B cell (primary cell): ENCODE measurements around the gene INSIG2.

Experiments used
- EZH2 ChIP-seq: IDR thresholded peaks from 2 replicates; pipeline ENCODE4 v1.6.1; 2012; ENCODE audit warnings: borderline replicate concordance, low read depth, mild to moderate bottlenecking, moderate library complexity, low read length; ENCODE audit not compliant: insufficient read depth, poor library complexity, severe bottlenecking
- TF ChIP-seq, protein P1 (sequence below): fragments of 200-600 bp; IDR thresholded peaks from one replicate; pipeline ENCODE4 v1.8.0; 2022; ENCODE audit warnings: antibody characterized with exemption, mild to moderate bottlenecking

DNA sequence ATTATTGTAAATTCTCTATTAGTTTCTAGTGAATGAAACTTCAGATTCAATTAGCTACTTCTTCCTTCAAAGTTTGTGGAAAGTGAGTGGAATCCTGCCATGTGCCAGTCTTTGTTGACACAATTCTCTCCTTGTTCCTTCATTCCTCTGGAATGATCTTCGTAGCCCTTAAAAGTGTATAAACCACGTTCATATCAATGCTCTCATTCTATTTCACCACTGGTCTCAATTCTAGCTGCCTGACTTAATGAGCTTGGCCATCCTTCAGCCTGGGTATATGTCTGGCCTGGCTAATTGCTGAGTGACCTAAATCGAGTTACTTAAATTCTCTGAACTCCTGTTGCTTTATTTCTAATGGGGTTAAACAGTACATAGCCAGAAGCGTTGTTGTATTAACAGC lies 43.5 kb downstream of the INSIG2 start:
- TF ChIP-seq EZH2 = no peak
- TF ChIP-seq, protein P1, sequence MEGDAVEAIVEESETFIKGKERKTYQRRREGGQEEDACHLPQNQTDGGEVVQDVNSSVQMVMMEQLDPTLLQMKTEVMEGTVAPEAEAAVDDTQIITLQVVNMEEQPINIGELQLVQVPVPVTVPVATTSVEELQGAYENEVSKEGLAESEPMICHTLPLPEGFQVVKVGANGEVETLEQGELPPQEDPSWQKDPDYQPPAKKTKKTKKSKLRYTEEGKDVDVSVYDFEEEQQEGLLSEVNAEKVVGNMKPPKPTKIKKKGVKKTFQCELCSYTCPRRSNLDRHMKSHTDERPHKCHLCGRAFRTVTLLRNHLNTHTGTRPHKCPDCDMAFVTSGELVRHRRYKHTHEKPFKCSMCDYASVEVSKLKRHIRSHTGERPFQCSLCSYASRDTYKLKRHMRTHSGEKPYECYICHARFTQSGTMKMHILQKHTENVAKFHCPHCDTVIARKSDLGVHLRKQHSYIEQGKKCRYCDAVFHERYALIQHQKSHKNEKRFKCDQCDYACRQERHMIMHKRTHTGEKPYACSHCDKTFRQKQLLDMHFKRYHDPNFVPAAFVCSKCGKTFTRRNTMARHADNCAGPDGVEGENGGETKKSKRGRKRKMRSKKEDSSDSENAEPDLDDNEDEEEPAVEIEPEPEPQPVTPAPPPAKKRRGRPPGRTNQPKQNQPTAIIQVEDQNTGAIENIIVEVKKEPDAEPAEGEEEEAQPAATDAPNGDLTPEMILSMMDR = no peak
